GM12872 (cell line): ENCODE data around the gene HECTD1.

ENCODE experiments used
- CTCF ChIP-seq: IDR thresholded peaks from 3 replicates; pipeline ENCODE4 v1.5.1; 2011; ENCODE audit warnings: low read depth, mild to moderate bottlenecking, low read length, moderate library complexity; ENCODE audit not compliant: insufficient read depth

Gene HECTD1

GRCh38 chr14:31110872-31111271 lies 96.7 kb downstream of the HECTD1 start:
- no peak for TF ChIP-seq CTCF

DNA sequence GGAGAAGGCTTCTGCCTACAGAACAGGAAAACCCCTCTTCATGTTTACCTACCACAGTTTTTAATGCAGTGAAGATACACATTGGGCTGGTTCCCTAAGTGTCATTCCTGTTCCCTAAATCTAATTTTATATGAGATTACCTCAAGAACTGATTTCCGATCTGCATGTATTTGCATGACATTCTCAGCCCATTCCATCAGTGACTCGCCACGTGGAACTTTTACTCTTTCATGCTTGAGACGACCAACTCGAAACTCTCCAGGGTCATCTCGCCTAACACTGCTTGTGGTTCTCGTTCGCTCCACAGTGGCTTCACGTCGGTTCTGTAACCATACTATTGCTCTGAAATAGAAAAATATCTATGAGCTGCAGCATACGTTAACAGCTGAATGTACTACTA lies 98.3 kb downstream of the HECTD1 start:
- TF ChIP-seq CTCF, result no peak

DNA sequence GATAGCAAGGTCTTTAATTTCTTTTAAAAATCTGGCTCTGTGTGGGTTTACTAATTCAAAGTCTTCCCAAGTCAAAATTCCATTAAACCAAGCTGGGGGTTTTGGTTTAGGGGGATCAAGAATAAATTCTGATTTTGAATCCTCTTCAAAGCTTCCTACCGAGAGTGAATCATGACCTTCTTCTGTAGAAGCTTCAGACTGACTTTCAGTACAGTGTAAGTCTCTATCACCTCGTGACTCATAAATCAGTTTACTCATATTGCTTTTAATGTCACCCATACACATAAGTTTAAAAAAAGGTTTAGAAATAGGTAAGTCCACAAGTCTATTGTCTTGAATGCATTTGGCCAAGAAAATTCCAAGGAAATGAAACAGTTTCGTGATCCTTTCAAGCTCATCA lies 100.8 kb downstream of the HECTD1 start:
- TF ChIP-seq CTCF, result no peak

DNA sequence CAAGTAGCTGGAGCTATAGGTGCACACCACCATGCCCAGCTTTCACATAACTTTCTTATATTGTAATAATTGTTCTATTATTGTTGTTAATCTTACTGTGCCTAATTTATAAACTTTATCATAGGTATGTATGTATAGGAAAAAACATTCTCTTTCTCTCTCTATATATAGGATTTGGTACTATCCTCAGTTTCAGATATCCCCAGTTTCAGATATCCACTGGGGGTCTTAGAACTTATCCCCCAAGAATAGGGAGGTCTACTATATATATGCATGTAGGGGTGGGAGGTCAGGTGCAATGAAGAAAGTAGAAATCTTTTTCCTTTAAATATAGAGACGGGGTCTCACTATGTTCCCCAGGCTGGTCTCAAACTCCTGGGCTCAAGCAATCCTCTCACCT lies 110.5 kb downstream of the HECTD1 start:
- TF ChIP-seq CTCF, result no peak

DNA sequence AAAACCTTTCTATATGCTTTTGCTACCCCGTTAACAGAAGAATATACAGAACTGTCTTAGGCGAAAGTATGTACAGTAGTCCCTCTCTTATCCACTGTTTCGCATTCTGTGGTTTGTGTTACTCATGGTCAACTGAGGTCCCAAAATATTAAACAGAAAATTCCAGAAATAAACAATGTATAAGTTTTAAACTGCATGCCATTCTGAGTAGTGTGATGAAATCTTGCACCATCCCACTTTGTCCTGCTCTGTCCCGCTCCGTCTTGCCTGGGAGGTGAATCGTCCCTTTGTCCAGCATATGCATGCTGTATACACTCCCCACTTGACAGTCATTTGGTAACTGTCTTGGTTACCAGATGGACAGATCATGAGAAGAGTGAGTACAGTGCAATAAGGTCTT lies 111.3 kb downstream of the HECTD1 start:
- no peak for TF ChIP-seq CTCF

DNA sequence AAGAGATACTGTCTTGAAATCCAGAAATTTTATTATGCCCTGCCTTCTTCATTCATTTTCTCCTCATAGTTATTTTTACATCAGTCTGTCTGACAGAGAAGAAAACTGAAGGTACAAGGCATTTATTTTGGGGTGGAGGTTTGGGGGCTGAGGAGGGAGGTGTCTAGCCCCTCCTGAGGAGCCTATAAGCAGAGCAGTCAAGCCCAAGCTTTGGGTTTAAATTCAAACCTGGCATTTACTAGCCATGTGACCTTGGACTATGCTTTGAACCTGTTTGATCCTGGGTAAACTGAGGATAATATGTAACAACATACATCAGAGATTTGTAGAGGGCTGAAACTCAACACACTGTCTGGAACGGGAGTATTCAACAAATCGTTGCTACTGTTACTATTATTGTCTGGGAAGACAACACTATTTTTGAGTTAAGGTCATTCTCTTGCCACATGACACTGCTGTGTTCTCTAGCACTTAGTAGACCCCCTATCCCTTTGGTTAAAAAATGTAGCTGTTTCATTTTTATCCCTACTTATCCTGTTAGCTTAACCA lies 115.4 kb downstream of the HECTD1 start:
- TF ChIP-seq CTCF, result no peak

DNA sequence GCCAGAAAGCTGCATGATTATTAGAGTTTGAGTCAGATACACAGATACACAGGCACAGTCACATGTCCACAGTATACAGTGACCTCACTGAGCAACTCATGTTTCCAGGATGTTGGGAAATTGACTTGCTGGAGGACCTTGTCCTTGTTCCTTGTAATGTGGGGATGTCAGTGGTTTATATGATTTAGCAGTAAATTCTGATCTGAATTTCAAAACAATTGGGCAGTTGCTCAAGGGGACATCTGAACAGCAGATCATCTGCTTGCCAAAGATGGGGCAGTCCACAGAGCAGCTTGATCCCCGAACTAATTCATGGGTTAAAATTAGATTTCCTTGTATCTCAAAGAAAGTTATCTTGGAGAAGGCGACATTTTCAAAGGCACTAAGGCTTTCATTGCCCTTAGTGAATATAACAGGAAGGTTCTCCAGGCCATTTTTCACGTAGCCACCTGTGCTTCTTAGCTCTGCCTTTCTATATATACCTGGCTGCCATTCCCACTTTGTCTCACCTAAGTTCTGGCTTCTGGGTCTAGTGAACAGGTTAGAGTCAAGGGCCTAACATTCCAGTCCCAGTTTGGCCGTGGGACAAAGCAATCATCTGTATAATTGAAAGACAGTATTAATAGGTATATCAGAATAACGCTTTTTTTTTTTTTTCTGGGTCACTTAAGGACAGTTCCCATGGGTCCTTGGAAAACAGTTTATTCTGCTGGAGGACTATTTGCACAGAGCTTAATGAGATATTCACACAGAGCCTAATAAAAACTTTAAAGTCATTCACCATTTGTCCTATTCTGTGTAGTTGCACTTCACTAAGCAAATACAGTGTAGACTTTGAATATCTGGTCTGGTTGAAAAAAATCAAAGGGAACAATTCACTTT lies 116.5 kb downstream of the HECTD1 start:
- TF ChIP-seq CTCF, result no peak
